Endothelial cell of umbilical vein (primary cell): ENCODE results near the gene NBEAL2. TPM values are rescaled to one million over a fixed set of nuclear protein-coding genes. Genes with fewer than 3 reads are reported as not detected.

Experiments used
- BruUV-seq: library from RNA; stranded (reverse); fragments of 400-500 nt; replicated peaks from 2 replicates; lab custom pipeline; 2021; lab: Mats Ljungman, UMichigan
- CTCF ChIA-PET: fragments of 300-600, 350-600 bp; sonication (Branson Sonifier 250); formaldehyde crosslinking; loops from one replicate; lab custom pipeline; 2021; ENCODE audit warnings: antibody characterized with exemption, inconsistent platforms; lab: Charles Lee
- POLR2A ChIA-PET: fragments of 300-600, 350-600 bp; sonication (Branson Sonifier 250); formaldehyde crosslinking; loops from one replicate; lab custom pipeline; 2021; ENCODE audit warnings: antibody characterized with exemption, inconsistent platforms; lab: Charles Lee
- DNase-seq: peaks from one replicate; pipeline ENCODE4 v3.0.0-alpha.2; 2011; ENCODE audit warnings: low read depth, low spot score
- FAIRE-seq: peaks from 2 replicates; lab custom pipeline; 2011; peaks lifted over from hg19 to GRCh38; lab: Jason Lieb, UNC
- H2AFZ ChIP-seq: 2 replicates; pipeline ENCODE4 v1.6.0; 2012; ENCODE audit warnings: low read depth, low read length, control low read depth, inconsistent platforms
- H3K27ac ChIP-seq: 2 replicates; pipeline ENCODE4 v1.5.1; 2011; ENCODE audit warnings: low read depth, mild to moderate bottlenecking, control low read depth, low read length, moderate library complexity; ENCODE audit not compliant: insufficient read depth
- H3K27me3 ChIP-seq, 2 experiments: 2 replicates each; pipeline versions ENCODE4 v1.6.0 to v1.6.1; 2011; ENCODE audit warnings: low read length in 2 of 2, mixed read lengths in 1 of 2; ENCODE audit not compliant: control insufficient read depth in 2 of 2, insufficient read depth in 2 of 2
- H3K36me3 ChIP-seq, 2 experiments: 2 replicates in 1 of 2; 3 replicates in 1 of 2; pipeline ENCODE4 v1.5.1; 2011; ENCODE audit warnings: low read length in 2 of 2, mild to moderate bottlenecking in 1 of 2, moderate library complexity in 1 of 2; ENCODE audit not compliant: control insufficient read depth in 2 of 2, insufficient read depth in 2 of 2; ENCODE audit errors: extremely low read depth in 1 of 2
- H3K4me1 ChIP-seq: 3 replicates; pipeline ENCODE4 v1.5.1; 2011; ENCODE audit warnings: mild to moderate bottlenecking, low read length; ENCODE audit not compliant: control insufficient read depth, insufficient read depth; ENCODE audit errors: extremely low read depth
- H3K4me2 ChIP-seq: 2 replicates; pipeline ENCODE4 v1.6.1; 2011; ENCODE audit warnings: low read length, control low read depth, mixed read lengths; ENCODE audit not compliant: insufficient read depth
- H3K4me3 ChIP-seq, 3 experiments: fragments of 200-600 bp in 1 of 3; sonication (generic), shearing (Covaris generic) in 1 of 3; replicated peaks in 1 of 3; 2 replicates each; pipeline ENCODE4 v1.5.1; 2011 to 2016; ENCODE audit warnings: control low read depth in 3 of 3, low read length in 3 of 3, mild to moderate bottlenecking in 2 of 3, inconsistent platforms in 1 of 3, low read depth in 1 of 3, moderate library complexity in 1 of 3; ENCODE audit not compliant: insufficient read depth in 1 of 3
- H3K79me2 ChIP-seq: 2 replicates; pipeline ENCODE4 v1.6.0; 2012; ENCODE audit warnings: low read length, inconsistent platforms; ENCODE audit not compliant: control insufficient read depth, insufficient read depth
- H3K9ac ChIP-seq: replicated peaks from 2 replicates; pipeline ENCODE3; 2011; ENCODE audit warnings: low read length, control low read depth; ENCODE audit not compliant: insufficient read depth; ENCODE audit errors: extremely low read depth
- H3K9me1 ChIP-seq: replicated peaks from 3 replicates; pipeline ENCODE4 v1.6.0; 2011; ENCODE audit warnings: mild to moderate bottlenecking, low read length; ENCODE audit not compliant: control insufficient read depth, insufficient read depth; ENCODE audit errors: extremely low read depth
- H3K9me3 ChIP-seq: replicated peaks from 2 replicates; pipeline ENCODE4 v1.5.1; 2012; ENCODE audit warnings: low read length, inconsistent platforms; ENCODE audit not compliant: control insufficient read depth, insufficient read depth
- H4K20me1 ChIP-seq: replicated peaks from 2 replicates; pipeline ENCODE3; 2011; ENCODE audit warnings: mild to moderate bottlenecking, low read length; ENCODE audit not compliant: control insufficient read depth, insufficient read depth; ENCODE audit errors: extremely low read depth
- CTCF ChIP-seq, 2 donors: IDR thresholded peaks; 1 replicate in 1 of 2; 2 replicates in 1 of 2; pipeline ENCODE4 v1.5.1; 2011; ENCODE audit warnings: low read length in 2 of 2, mild to moderate bottlenecking in 2 of 2, moderate library complexity in 2 of 2, control low read depth in 1 of 2, inconsistent platforms in 1 of 2, low read depth in 1 of 2; ENCODE audit not compliant: insufficient read depth in 1 of 2; ENCODE audit errors: extremely low read depth in 1 of 2
- EZH2 ChIP-seq: IDR thresholded peaks from 2 replicates; pipeline ENCODE4 v1.6.1; 2012; ENCODE audit warnings: borderline replicate concordance, low read depth, mild to moderate bottlenecking, moderate library complexity, low read length, inconsistent platforms; ENCODE audit not compliant: severe bottlenecking
- FOS ChIP-seq: IDR thresholded peaks from 2 replicates; pipeline ENCODE4 v1.6.1; 2011; ENCODE audit warnings: mild to moderate bottlenecking, low read length, moderate library complexity, borderline replicate concordance; ENCODE audit not compliant: insufficient read depth
- GATA2 ChIP-seq: IDR thresholded peaks from 2 replicates; pipeline ENCODE4 v1.7.0; 2011; ENCODE audit warnings: low read depth, mild to moderate bottlenecking, moderate library complexity, mixed read lengths, low read length; ENCODE audit not compliant: insufficient read length, insufficient read depth
- JUN ChIP-seq: IDR thresholded peaks from 2 replicates; pipeline ENCODE4 v1.6.1; 2011; ENCODE audit warnings: borderline replicate concordance, low read depth; ENCODE audit not compliant: insufficient read length, insufficient read depth
- MYC ChIP-seq: IDR thresholded peaks from one replicate; pipeline ENCODE4 v1.6.1; 2011; ENCODE audit warnings: mild to moderate bottlenecking, low read depth, low read length
- POLR2A ChIP-seq: IDR thresholded peaks from 2 replicates; pipeline ENCODE4 v1.6.1; 2012; ENCODE audit warnings: low read depth, mild to moderate bottlenecking, control low read depth, low read length
- POLR2AphosphoS5 ChIP-seq: IDR thresholded peaks from 2 replicates; pipeline ENCODE4 v1.6.1; 2012; ENCODE audit warnings: low read depth, mild to moderate bottlenecking, control low read depth, low read length, moderate library complexity; ENCODE audit not compliant: insufficient read depth
- dilution Hi-C: fragments of 300-500 bp; cut with MboI; formaldehyde crosslinking; loops from one replicate; pipeline ENCODE4 v1.15.0; 2019; ENCODE audit warnings: low sequenced_read_pairs; ENCODE audit not compliant: extremely low pct_ligation_motif_present
- intact Hi-C: fragments of 100-400 bp; cut with micrococcal nuclease; formaldehyde crosslinking; loops from one replicate; pipeline ENCODE4 v1.10.0; 2022
- polyA plus RNA-seq, 4 experiments: library from polyadenylated mRNA; depleted of rRNA in 3 of 4; stranded (reverse) in 3 of 4; unstranded in 1 of 4; fragments of >200 nt; gene quantifications; 2 replicates each; pipeline versions ENCODE4 v1.2.1 to v1.2.3, GENCODE V29; 2011 to 2012; ENCODE audit warnings: missing spikeins in 1 of 4
- total RNA-seq: library from RNA; stranded (reverse); gene quantifications from 2 replicates; pipeline ENCODE4 v1.2.3, GENCODE V29; 2021
- TF ChIP-seq, protein P1 (sequence below): IDR thresholded peaks from 2 replicates; pipeline ENCODE4 v1.6.1; 2011; ENCODE audit not compliant: insufficient read depth, insufficient read length

The NBEAL2 gene
- total and polyA plus RNA-seq, 2 donors (not counting 3 experiments of a cell fraction or from before 2014, with no cell fraction given), result 48.0 to 84.7 TPM

GRCh38 chr3:46950177-46950576 lies 29.3 kb upstream of the NBEAL2 start:
- H3K4me3 ChIP-seq, result no peak overlapping the region
- dilution Hi-C loops, result no loop called here
- H3K9me1 ChIP-seq, result no peaks in the 10 kb centered on the region
- no peak overlapping the region for H3K4me2 ChIP-seq
- DNase-seq (no peak), FAIRE-seq (no peak)
- H3K27ac ChIP-seq, result no peak overlapping the region
- H3K79me2 ChIP-seq, result peaks cover 90% of the 10 kb centered on the region
- ChIA-PET POLR2A (no interaction called here), CTCF (interaction anchor here (0.8 to 1.8 kb wide), 5 partner anchors 10 to 27 kb away, joined by 4 to 8 read pairs (median 5); no protein-coding TSS in a partner anchor)
- H2AFZ ChIP-seq, result no peak overlapping the region
- H3K9ac ChIP-seq, result no peak overlapping the region
- no peaks in the 10 kb centered on the region for H3K36me3 ChIP-seq
- no peak for TF ChIP-seq POLR2AphosphoS5
- TF ChIP-seq CTCF (IDR thresholded peaks at IDR 0.05; ENCODE audit: extremely low read depth in 1 of 2, insufficient read depth in 1 of 2, low read depth in 1 of 2, low read length in 2 of 2), result no peak
- TF ChIP-seq JUN, result no peak
- TF ChIP-seq, protein P1, sequence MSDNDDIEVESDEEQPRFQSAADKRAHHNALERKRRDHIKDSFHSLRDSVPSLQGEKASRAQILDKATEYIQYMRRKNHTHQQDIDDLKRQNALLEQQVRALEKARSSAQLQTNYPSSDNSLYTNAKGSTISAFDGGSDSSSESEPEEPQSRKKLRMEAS, result no peak
- TF ChIP-seq EZH2, result no peak
- TF ChIP-seq POLR2A, result no peak
- no peak for TF ChIP-seq FOS
- TF ChIP-seq GATA2, result no peak
- TF ChIP-seq MYC, result no peak
- BruUV-seq, result no TSS peak
- H3K27me3 ChIP-seq, result no peaks in the 10 kb centered on the region
- no peaks in the 10 kb centered on the region for H4K20me1 ChIP-seq
- intact Hi-C loops, result no loop called here
- no peaks in the 10 kb centered on the region for H3K9me3 ChIP-seq
- H3K4me1 ChIP-seq, result peaks cover 50% of the 10 kb centered on the region
